ENCODE results near the gene KBTBD2. TPM values are rescaled to one million over a fixed set of nuclear protein-coding genes. Genes with fewer than 3 reads are reported as not detected.
"Not testable (repeated sequence)": the region's sequence is repeated elsewhere in the genome, so short reads cannot be mapped to it uniquely, and the experiment has no call there.

The KBTBD2 gene
- total RNA-seq, 4 donors from 2014 or later, result 22.2 to 43.7 (median 28.4) TPM

DNA sequence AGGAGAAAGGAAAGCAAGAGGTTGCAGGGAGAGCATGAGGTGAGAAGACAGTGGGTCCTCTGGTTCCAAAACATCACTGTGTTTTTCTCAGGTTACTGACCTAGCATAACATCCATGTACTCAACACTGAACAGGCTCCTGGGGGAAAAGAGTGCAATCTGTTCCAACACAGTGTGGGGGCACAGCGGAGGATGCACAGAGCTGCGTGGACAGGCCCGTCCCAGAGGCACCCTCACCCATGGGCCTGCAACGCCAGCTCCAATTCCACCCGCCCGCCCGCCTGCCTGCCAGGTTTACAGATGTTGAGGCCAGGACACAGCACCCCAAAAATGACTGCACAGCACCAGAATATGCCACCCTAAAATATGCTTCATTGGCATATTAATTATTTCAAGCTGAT lies 38.8 kb upstream of the KBTBD2 start:
- Histone ChIP-seq H3K27ac (no peak overlapping the region), H3K27me3 (no peaks in the 10 kb centered on the region), H3K4me1 (no peaks in the 10 kb centered on the region), H3K36me3 (peaks cover 0 to 41% (median 0%) of the 10 kb centered on the region in 3 donors), H3K4me3 (no peak overlapping the region), H3K9me3 (no peaks in the 10 kb centered on the region)
- DNase-seq, result no peak
- TF ChIP-seq POLR2A (IDR thresholded peaks at IDR 0.05), result no peak
- TF ChIP-seq, protein P1, sequence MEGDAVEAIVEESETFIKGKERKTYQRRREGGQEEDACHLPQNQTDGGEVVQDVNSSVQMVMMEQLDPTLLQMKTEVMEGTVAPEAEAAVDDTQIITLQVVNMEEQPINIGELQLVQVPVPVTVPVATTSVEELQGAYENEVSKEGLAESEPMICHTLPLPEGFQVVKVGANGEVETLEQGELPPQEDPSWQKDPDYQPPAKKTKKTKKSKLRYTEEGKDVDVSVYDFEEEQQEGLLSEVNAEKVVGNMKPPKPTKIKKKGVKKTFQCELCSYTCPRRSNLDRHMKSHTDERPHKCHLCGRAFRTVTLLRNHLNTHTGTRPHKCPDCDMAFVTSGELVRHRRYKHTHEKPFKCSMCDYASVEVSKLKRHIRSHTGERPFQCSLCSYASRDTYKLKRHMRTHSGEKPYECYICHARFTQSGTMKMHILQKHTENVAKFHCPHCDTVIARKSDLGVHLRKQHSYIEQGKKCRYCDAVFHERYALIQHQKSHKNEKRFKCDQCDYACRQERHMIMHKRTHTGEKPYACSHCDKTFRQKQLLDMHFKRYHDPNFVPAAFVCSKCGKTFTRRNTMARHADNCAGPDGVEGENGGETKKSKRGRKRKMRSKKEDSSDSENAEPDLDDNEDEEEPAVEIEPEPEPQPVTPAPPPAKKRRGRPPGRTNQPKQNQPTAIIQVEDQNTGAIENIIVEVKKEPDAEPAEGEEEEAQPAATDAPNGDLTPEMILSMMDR (IDR thresholded peaks at IDR 0.05), result no peak

DNA sequence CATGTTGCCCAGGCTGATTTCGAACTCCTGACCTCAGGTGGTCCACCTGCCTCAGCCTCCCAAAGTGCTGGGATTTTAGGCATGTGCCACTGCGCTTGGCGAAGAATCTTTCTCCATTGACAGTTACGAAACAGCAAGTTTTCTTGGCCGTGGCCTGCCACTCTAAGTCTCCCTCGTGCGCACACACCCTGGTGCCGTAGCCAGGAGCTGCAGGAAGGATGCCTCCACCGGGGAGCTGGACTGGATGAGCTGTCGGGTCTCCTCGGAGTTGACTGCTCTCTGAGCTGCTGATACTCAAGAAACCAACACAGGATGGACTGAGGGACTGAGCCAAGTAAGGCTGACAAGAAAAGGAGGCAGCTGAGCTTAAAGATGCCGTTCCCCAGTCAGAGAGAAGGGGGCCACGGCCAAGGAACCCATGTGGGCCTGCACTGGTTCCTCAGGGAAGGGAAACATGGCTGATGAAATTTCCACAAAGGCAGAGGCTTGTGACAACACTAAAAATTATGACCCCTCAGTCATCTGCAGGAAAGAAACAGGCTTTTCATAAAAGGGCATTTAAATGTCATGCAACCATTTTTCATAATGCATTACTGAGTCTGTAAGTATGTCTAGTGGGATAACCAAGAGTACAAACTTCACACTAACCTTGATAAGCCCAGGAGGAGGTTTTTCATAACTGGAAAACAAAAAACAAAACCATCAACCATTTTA lies 38.0 kb upstream of the KBTBD2 start:
- H3K9me3 ChIP-seq, result no peaks in the 10 kb centered on the region
- TF ChIP-seq, protein P1 (IDR thresholded peaks at IDR 0.05), result no peak
- no peak for TF ChIP-seq POLR2A (IDR thresholded peaks at IDR 0.05)
- no peaks in the 10 kb centered on the region for H3K27me3 ChIP-seq
- no peak overlapping the region for H3K4me3 ChIP-seq
- peaks cover 0 to 46% (median 0%) of the 10 kb centered on the region in 3 donors for H3K36me3 ChIP-seq
- H3K27ac ChIP-seq, result no peak overlapping the region
- no peak for DNase-seq
- no peaks in the 10 kb centered on the region for H3K4me1 ChIP-seq

DNA sequence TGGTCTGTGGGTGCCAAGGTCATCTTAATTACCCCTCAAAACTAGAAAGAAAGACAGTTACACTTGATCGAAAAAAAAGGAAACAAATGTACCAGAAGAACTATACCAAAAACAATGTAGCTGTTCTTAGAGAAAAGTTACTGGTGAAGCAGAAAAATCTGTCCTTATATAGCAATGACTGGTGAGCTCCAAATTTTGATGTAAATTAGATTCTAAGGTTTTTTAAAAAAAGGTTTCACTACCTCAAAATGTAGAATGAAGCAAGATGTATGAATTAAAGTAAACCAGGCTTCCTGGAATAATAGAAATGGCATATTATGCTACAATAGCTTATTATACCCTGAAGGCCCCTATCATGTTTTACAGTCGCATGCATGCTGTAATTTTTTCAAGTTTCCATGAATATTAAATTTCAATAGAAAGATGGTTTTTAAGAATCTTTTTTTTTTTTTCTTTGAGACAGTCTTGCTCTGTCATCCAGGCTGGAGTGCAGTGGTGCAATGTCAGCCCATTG lies 37.3 kb upstream of the KBTBD2 start:
- H3K36me3 ChIP-seq, result peaks cover 0 to 47% (median 0%) of the 10 kb centered on the region in 3 donors
- H3K27ac ChIP-seq, result no peak overlapping the region
- H3K4me1 ChIP-seq, result no peaks in the 10 kb centered on the region
- TF ChIP-seq, protein P1 (IDR thresholded peaks at IDR 0.05), result no peak
- no peak for TF ChIP-seq POLR2A (IDR thresholded peaks at IDR 0.05)
- no peak overlapping the region for H3K4me3 ChIP-seq
- no peak for DNase-seq
- no peaks in the 10 kb centered on the region for H3K9me3 ChIP-seq
- no peaks in the 10 kb centered on the region for H3K27me3 ChIP-seq

DNA sequence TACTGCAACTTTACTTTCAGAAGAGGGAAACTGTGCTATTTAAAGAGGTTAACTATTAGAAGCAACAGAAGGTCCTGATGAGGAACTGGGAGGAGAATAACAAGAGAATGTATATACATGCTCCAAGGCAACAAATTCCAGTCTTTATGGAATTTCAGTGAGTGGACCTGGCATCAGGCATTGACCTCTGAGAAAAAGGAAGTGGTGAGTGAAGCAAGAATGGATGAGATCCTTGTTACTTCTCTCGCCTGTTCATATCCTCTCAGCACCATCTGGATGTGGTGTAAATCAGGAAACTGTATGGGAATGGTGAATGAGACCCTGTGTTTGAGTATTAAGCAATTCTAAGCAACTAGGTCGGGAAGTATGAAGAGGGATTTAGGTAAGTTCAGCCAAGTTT lies 30.3 kb upstream of the KBTBD2 start:
- no peak overlapping the region for H3K27ac ChIP-seq
- H3K4me1 ChIP-seq, result no peaks in the 10 kb centered on the region
- H3K27me3 ChIP-seq, result no peaks in the 10 kb centered on the region
- no peak overlapping the region for H3K4me3 ChIP-seq
- no peaks in the 10 kb centered on the region for H3K9me3 ChIP-seq
- TF ChIP-seq, protein P1 (IDR thresholded peaks at IDR 0.05), result no peak
- TF ChIP-seq POLR2A (IDR thresholded peaks at IDR 0.05), result no peak
- peaks cover 0 to 42% (median 0%) of the 10 kb centered on the region in 3 donors for H3K36me3 ChIP-seq
- no peak for DNase-seq

DNA sequence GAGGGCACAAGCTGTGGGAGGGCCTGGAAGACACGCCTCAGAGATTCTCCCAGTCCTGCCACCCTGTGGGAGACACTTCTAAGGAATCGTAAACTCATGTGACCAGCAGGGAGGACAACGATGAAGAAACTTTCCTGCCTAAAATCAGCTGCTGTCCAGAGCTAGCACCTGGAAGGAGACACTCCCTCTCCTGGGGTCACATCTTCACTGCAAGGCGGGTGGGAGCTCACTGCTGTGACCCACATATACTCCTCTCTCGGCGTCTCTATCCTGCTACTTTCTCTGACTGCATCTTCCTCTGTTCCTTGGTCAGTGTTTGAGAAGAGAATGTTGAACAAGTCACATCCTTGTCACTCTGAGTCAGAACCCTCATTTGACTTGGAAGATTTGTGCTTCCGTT lies 25.4 kb upstream of the KBTBD2 start:
- not testable (repeated sequence) for H3K4me3 ChIP-seq, H3K9me3 ChIP-seq, H3K27ac ChIP-seq, H3K4me1 ChIP-seq, DNase-seq, H3K27me3 ChIP-seq
- H3K36me3 ChIP-seq, result peaks cover 0 to 47% (median 0%) of the 10 kb centered on the region in 3 donors

DNA sequence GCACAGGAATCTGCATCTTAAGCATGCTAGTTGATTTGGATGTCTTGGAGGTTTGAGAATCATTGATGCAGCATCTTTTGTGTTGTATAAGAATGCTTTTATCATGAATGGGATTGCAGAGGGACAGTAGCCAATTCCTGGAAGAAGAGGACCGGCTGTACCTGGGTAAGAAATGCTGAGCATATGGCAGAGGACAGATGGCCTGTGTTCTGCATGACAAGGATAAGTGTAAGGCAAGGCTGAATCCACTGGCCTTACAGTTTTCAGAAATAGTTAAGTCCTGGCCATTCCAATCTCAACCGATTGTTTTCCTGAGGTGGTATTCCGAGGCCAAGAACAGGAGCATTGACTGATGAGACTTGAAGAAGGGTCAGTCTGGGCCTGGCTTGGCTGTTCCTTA lies 24.4 kb upstream of the KBTBD2 start:
- TF ChIP-seq, protein P1 (IDR thresholded peaks at IDR 0.05), result no peak
- no peak for TF ChIP-seq POLR2A (IDR thresholded peaks at IDR 0.05)
- Histone ChIP-seq H3K9me3 (no peaks in the 10 kb centered on the region), H3K4me3 (no peak overlapping the region), H3K27me3 (no peaks in the 10 kb centered on the region), H3K4me1 (no peaks in the 10 kb centered on the region), H3K27ac (no peak overlapping the region), H3K36me3 (peaks cover 0 to 44% (median 0%) of the 10 kb centered on the region in 3 donors)
- no peak for DNase-seq
